ENCODE measurements around the gene GCNT2.

The GCNT2 gene

DNA sequence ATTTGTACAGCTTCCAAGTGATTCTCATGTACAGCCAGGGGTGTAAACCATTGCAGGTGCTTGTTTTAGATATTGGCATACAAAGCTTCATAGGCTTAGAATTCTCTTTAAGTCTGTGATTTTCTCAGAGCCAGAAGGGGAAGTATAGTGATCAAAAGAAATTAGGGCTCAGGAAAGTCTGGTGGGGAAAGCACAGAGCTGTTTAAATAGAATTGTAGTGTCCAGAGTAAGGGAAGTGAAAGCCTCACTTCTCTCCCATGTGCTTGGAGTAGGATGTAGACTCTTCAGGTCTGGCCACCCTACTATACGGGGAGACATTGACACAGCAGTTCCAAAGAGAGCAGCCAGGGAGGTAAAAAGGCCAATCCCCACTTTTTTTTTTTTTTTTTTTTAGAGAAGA, 10.4 kb downstream of the GCNT2 start:
- peak overlapping the region; percentile 90 for H3K4me3 ChIP-seq (ENCODE audit: low read depth, low read length)
- no peak for TF ChIP-seq POLR2A (IDR thresholded peaks at IDR 0.05; ENCODE audit: extremely low read depth, insufficient read length)
- TF ChIP-seq MYC (IDR thresholded peaks at IDR 0.05; ENCODE audit: low read depth, low read length), result no peak
- peak; percentile 82 for DNase-seq (ENCODE audit: low read depth)

DNA sequence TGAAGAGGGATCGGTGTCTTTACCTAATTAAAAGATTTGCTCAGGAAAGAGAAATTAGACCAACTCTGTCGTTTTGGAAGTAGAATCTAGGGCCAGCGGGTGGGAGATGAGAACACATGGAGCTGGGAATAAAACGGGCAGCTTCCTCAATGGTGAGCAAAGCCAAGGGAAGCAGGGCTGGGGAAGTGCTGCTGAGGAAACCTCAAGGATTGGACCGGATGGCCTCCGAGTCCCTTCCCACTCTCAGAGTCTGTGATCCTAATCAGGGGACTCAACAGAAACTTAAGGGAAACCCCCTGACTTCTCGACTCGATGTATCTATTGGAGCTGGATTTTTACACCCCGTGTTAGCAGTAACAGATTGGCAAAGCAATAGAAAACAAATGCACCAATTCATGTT, 10.8 kb downstream of the GCNT2 start:
- peak overlapping the region; percentile 90 for H3K4me3 ChIP-seq (ENCODE audit: low read depth, low read length)
- DNase-seq (ENCODE audit: low read depth), result peak; percentile 41
- TF ChIP-seq, protein P1, sequence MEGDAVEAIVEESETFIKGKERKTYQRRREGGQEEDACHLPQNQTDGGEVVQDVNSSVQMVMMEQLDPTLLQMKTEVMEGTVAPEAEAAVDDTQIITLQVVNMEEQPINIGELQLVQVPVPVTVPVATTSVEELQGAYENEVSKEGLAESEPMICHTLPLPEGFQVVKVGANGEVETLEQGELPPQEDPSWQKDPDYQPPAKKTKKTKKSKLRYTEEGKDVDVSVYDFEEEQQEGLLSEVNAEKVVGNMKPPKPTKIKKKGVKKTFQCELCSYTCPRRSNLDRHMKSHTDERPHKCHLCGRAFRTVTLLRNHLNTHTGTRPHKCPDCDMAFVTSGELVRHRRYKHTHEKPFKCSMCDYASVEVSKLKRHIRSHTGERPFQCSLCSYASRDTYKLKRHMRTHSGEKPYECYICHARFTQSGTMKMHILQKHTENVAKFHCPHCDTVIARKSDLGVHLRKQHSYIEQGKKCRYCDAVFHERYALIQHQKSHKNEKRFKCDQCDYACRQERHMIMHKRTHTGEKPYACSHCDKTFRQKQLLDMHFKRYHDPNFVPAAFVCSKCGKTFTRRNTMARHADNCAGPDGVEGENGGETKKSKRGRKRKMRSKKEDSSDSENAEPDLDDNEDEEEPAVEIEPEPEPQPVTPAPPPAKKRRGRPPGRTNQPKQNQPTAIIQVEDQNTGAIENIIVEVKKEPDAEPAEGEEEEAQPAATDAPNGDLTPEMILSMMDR (IDR thresholded peaks at IDR 0.05; ENCODE audit: low read depth, low read length), result no peak
- no peak for TF ChIP-seq MYC (IDR thresholded peaks at IDR 0.05; ENCODE audit: low read depth, low read length)
- TF ChIP-seq POLR2A (IDR thresholded peaks at IDR 0.05; ENCODE audit: extremely low read depth, insufficient read length), result no peak
- TF ChIP-seq, protein P2, sequence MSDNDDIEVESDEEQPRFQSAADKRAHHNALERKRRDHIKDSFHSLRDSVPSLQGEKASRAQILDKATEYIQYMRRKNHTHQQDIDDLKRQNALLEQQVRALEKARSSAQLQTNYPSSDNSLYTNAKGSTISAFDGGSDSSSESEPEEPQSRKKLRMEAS (IDR thresholded peaks at IDR 0.05; ENCODE audit: low read depth, low read length), result no peak

DNA sequence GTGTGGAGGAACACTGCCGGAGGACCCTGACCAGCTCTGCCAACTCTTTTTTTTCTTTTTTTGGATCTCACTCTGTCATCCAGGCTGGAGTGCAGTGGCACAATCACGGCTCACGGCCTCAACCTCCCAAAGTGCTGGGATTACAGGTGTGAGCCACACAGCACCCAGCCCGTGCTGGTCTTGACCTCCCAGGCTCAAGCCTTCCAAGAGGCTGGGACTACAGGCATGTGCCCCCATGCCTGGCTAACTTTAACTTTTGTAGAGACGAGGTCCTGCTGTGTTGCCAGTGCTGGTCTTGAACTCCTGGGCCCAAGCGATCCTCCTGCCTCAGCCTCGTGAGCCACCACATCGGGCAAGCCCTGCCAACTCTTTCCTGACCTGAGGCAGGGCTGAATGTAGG, 11.2 kb downstream of the GCNT2 start:
- H3K4me3 ChIP-seq (ENCODE audit: low read depth, low read length), result peak overlapping the region; percentile 90
- DNase-seq (ENCODE audit: low read depth), result no peak
- TF ChIP-seq, protein P2 (IDR thresholded peaks at IDR 0.05; ENCODE audit: low read depth, low read length), result no peak
- TF ChIP-seq MYC (IDR thresholded peaks at IDR 0.05; ENCODE audit: low read depth, low read length) (no peak), POLR2A (IDR thresholded peaks at IDR 0.05; ENCODE audit: extremely low read depth, insufficient read length) (no peak)
- TF ChIP-seq, protein P1 (IDR thresholded peaks at IDR 0.05; ENCODE audit: low read depth, low read length), result no peak

DNA sequence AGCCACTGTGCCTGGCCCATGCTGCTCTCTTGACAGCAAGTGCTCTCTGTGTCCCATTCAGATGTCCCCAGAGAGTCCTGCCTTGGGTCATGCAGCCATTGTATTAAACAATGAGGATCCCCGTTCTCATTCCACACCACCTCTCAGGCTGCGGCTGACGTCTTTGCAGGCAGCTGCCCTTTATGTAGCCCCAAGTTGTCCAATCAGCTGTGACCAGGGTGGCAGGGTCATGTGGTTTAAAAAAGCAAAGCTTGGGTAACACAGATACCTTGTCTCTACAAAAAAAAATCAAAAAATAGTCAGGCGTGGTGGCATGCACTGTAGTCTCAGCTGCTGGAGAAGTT, 13.2 kb downstream of the GCNT2 start:
- TF ChIP-seq MYC (IDR thresholded peaks at IDR 0.05; ENCODE audit: low read depth, low read length) (no peak), POLR2A (IDR thresholded peaks at IDR 0.05; ENCODE audit: extremely low read depth, insufficient read length) (no peak)
- TF ChIP-seq, protein P2 (IDR thresholded peaks at IDR 0.05; ENCODE audit: low read depth, low read length), result no peak
- TF ChIP-seq, protein P1 (IDR thresholded peaks at IDR 0.05; ENCODE audit: low read depth, low read length), result no peak
- H3K4me3 ChIP-seq (ENCODE audit: low read depth, low read length), result no peak overlapping the region
- peak; percentile 33 for DNase-seq (ENCODE audit: low read depth)

DNA sequence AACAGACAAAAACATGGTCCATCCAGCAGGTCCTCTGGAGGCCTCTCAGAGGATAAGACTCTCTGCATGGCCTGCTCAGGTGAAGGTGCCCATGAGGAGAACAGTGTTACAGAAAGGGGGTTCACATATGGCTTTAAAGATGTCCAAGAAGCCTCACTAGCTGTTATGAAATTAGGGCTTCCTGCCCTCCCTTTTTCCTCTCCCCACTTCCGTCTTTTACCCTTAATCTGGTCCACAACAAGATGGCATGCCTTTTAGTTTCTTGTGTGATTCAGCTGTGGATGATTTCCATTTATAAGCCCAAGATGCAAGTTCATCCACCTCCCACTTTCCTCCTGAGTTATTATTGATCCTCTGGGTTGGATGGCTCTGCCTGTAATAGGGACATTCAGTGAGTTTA, 14.0 kb downstream of the GCNT2 start:
- no peak overlapping the region for H3K4me3 ChIP-seq (ENCODE audit: low read depth, low read length)
- no peak for DNase-seq (ENCODE audit: low read depth)
- TF ChIP-seq, protein P2 (IDR thresholded peaks at IDR 0.05; ENCODE audit: low read depth, low read length), result no peak
- TF ChIP-seq, protein P1 (IDR thresholded peaks at IDR 0.05; ENCODE audit: low read depth, low read length), result no peak
- TF ChIP-seq MYC (IDR thresholded peaks at IDR 0.05; ENCODE audit: low read depth, low read length), result no peak
- TF ChIP-seq POLR2A (IDR thresholded peaks at IDR 0.05; ENCODE audit: extremely low read depth, insufficient read length), result no peak

DNA sequence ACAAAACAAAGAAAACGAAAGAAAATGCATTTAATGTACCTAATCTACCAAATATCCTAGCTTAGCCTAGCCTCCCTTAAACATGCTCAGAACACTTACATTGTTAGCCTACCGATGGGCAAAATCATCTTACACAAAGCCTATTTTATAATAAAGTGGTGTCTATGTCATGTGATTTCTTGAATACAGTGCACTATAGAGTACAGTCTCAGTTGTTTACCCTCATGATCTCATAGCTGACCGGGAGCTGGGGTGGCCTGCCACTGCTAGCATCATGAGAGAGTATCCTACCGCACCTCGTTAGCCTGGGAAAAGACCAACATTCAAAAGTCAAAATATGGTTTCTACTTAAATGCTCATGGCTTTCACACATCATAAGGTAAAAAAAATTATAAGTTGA, 16.6 kb downstream of the GCNT2 start:
- no peak for TF ChIP-seq MYC (IDR thresholded peaks at IDR 0.05; ENCODE audit: low read depth, low read length)
- TF ChIP-seq, protein P1 (IDR thresholded peaks at IDR 0.05; ENCODE audit: low read depth, low read length), result no peak
- no peak for TF ChIP-seq POLR2A (IDR thresholded peaks at IDR 0.05; ENCODE audit: extremely low read depth, insufficient read length)
- TF ChIP-seq, protein P2 (IDR thresholded peaks at IDR 0.05; ENCODE audit: low read depth, low read length), result no peak
- DNase-seq (ENCODE audit: low read depth), result no peak
- no peak overlapping the region for H3K4me3 ChIP-seq (ENCODE audit: low read depth, low read length)
